ENCODE results near the gene TADA2B. TPM values are rescaled to one million over a fixed set of nuclear protein-coding genes. Genes with fewer than 3 reads are reported as not detected.

TADA2B gene
- total and polyA plus RNA-seq, 2 donors (not counting 1 experiment from before 2014, with no cell fraction given) = 13.6 to 38.5 TPM

GRCh38 chr4:7107166-7107905 lies 64.2 kb downstream of the TADA2B start:
- Histone ChIP-seq H3K9me3 (ENCODE audit: control extremely low read depth in 1 of 3, control insufficient read depth in 2 of 3, insufficient read depth in 1 of 3, low read length in 2 of 3) (peaks cover 0 to 17% (median 0%) of the 10 kb centered on the region in 3 donors), H3K9ac (ENCODE audit: low read length) (no peak overlapping the region), H3K36me3 (replicated peaks in 1 of 2; ENCODE audit: control extremely low read depth in 1 of 2, control insufficient read depth in 1 of 2, extremely low read depth in 1 of 2, insufficient read depth in 2 of 2, low read length in 1 of 2) (no peaks in the 10 kb centered on the region), H3K27me3 (replicated peaks in 1 of 4; ENCODE audit: control extremely low read depth in 1 of 4, control insufficient read depth in 3 of 4, insufficient read depth in 4 of 4, low read length in 3 of 4) (no peaks in the 10 kb centered on the region), H4K20me1 (ENCODE audit: control insufficient read depth, insufficient read depth, low read length, poor library complexity, severe bottlenecking) (no peaks in the 10 kb centered on the region), H3K27ac (ENCODE audit: low read length in 2 of 2) (no peak overlapping the region), H3K4me1 (ENCODE audit: control insufficient read depth in 2 of 2, insufficient read depth in 2 of 2, low read length in 2 of 2) (peaks cover 10 to 12% of the 10 kb centered on the region in 2 donors), H3K4me2 (replicated peaks; ENCODE audit: low read depth, low read length, poor library complexity, severe bottlenecking) (no peak overlapping the region), H2AFZ (ENCODE audit: insufficient read depth, low read depth, low read length, poor library complexity, severe bottlenecking) (no peak overlapping the region), H3K79me2 (ENCODE audit: control insufficient read depth, insufficient read depth, low read length) (no peaks in the 10 kb centered on the region), H3K4me3 (ENCODE audit: control extremely low read depth in 1 of 5, extremely low read depth in 1 of 5, insufficient read depth in 1 of 5, low read depth in 2 of 5, low read length in 4 of 5) (no peak overlapping the region)
- POLR2A ChIA-PET = no interaction called here
- WGBS (ENCODE audit: insufficient coverage) = 83% methylated on average over 9 of the region's 11 CpGs
- CTCF ChIA-PET = interaction anchor here (0.7 kb wide), 1 partner anchor 21 kb away, joined by 3 read pairs; no protein-coding TSS in a partner anchor
- peaks cover 9% of the 10 kb centered on the region for H3K4me1 Mint-ChIP-seq
- H3K9me3 Mint-ChIP-seq (ENCODE audit: insufficient read depth) = no peaks in the 10 kb centered on the region
- ATAC-seq (ENCODE audit: low read depth) (no peak), DNase-seq (no peak)
- no peak overlapping the region for H3K27ac Mint-ChIP-seq
- no peak overlapping the region for H3K4me3 Mint-ChIP-seq
- TF ChIP-seq EZH2 (IDR thresholded peaks at IDR 0.05; ENCODE audit: borderline replicate concordance, insufficient read depth, low read depth, low read length, poor library complexity, severe bottlenecking) (no peak), CTCF (IDR thresholded peaks at IDR 0.05) (no peak)
- intact Hi-C loops (cut with micrococcal nuclease) = loop anchor here (10.0 kb wide), 1 partner anchor 533 kb away; the partner anchor contains the start of gene MAN2B2
- H3K27me3 Mint-ChIP-seq = no peaks in the 10 kb centered on the region

Other genes with a start within 250 kb of the TADA2B start
- gene TBC1D14, start 133.5 kb upstream of the TADA2B start, total RNA-seq = 42.0 and 44.1 TPM in 2 replicates
- gene TBC1D14, start 133.5 kb upstream of the TADA2B start, polyA plus RNA-seq = 21.9 and 39.7 TPM in 2 replicates
- gene GRPEL1, start 24.7 kb downstream of the TADA2B start, total RNA-seq = 19.6 and 26.0 TPM in 2 replicates
- gene GRPEL1, start 24.7 kb downstream of the TADA2B start, polyA plus RNA-seq = 15.0 and 16.3 TPM in 2 replicates
- not detected in 2 replicates for gene SORCS2, start 149.2 kb downstream of the TADA2B start, total RNA-seq
- not detected in 2 replicates for gene SORCS2, start 149.2 kb downstream of the TADA2B start, polyA plus RNA-seq

Data from B cell (primary cell).